HG03025 (cell line): ENCODE measurements around the gene RNF146.
"Not testable (repeated sequence)": the region's sequence is repeated elsewhere in the genome, so short reads cannot be mapped to it uniquely, and the experiment has no call there.

Experiments
- ATAC-seq: cut with Tn5 transposase; IDR thresholded peaks from one replicate; pipeline ENCODE4 v1.9.1; 2021; ENCODE audit warnings: mild to moderate bottlenecking, moderate library complexity; ENCODE audit not compliant: unreplicated experiment, low FRiP score

The RNF146 gene, protein sequence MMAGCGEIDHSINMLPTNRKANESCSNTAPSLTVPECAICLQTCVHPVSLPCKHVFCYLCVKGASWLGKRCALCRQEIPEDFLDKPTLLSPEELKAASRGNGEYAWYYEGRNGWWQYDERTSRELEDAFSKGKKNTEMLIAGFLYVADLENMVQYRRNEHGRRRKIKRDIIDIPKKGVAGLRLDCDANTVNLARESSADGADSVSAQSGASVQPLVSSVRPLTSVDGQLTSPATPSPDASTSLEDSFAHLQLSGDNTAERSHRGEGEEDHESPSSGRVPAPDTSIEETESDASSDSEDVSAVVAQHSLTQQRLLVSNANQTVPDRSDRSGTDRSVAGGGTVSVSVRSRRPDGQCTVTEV

DNA sequence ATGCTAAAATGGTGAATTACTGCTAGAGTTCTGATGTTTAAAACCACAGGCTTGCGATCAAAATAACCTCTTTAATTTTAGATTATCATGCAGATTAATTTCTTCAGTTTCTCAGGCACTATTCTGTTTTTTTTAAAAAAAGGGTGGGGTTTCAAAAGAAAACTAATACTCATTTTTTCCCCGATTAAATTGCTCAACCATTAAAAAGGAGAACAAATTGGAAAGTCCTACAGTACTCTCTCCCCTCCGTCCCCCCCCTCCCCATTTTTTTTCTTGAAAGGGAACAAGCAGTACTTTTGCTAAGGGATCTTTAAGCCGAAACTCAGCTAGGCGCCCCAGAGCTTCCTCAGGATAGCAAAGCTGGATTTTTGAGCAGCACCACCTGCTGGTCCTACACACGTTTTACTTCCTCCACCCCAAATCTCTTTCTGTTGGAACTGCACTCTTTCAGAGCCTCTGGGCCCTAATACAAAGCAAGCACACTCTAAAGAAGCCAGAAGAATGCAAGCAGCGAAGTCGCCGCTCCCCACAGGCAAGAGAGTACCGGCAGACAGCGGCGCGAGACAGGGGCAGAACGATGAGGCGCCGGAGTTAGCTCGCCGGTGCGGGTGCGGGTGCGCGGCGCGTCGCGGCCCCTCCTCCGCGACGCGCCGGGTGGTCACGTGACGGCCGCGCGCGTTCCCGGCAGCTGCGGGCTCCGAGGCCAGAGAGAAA is at the start of gene RNF146:
TSS of gene RNF146 (plus strand) at position 687 of the 714 bp plus-strand sequence. CDS start 13,475 bp downstream, outside the sequence.
- peak; percentile 81 for ATAC-seq

DNA sequence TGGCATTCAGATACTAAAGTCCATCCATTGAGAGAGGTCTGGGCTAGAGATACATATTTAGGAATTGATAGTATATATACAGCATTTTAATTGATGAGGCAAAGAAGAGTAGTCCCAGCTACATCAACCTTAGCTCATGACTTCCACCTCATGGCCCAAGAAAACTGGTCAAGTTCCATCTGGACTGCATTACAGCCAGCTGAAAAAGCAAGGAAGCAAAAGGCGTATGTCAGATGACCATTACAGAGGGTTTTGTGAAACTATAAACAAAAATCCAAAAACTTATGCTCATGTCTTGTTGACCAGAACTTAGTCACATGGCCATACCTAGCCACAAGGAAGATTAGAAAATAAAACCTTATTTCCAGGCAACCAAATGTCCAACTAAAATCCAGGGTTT is 46.8 kb upstream of the RNF146 start:
- ATAC-seq: no peak

DNA sequence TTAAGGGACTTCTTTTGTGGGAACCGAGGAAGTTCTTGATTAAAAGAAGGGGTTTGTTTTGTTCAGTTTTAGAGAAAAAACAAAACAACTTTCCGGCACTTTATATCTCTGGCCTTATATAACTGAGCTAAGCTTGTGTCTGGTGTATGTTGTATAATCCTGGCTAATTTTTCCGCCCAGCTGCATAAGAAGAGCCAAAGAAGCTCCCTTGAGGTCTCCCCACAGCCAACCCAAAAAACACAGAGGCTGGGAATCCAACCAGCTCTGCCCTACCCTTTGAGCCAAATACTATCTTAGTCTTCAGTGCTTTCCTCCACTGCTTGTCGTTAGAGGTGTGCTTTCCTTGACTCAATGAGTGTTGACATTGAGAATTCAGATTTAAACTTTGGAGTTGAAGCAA is 45.5 kb upstream of the RNF146 start:
- ATAC-seq: no peak

DNA sequence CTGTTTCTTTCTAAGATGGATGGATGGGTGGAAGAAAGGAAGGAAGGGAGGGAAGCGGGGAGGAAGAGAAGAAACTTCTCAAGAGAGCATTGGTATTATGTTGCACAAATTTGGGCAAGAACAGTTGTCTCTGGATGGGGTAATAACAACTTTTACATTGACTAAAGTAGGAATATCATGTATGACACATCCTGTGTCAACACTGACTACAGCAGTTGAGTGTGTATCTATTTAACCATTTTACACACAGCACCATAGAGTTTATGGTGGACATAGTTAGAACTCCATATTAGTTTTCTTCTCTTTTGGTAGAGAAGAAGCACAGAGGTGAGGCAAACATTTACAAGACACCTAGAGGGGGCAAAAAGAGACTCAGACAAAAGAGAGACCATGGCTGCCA is 44.2 kb upstream of the RNF146 start:
- no peak for ATAC-seq

DNA sequence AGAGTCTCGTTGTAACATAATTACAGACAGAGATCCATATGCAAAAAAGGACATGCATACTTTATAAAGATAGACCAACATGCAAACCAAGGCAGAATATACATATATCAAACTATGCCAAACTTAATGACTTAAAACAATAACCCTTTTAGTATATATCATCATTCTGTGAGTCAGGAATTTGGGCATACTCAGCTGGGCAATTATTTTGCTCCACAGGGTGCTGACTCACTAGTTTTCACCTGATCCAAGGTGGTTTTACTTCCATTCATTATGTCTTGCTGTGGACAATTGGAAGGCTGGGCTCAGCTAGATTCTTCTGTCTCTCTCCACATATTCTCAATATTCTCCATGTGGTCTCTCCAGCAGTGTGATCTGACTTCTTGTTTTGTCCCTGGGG is 41.2 kb upstream of the RNF146 start:
- no peak for ATAC-seq

DNA sequence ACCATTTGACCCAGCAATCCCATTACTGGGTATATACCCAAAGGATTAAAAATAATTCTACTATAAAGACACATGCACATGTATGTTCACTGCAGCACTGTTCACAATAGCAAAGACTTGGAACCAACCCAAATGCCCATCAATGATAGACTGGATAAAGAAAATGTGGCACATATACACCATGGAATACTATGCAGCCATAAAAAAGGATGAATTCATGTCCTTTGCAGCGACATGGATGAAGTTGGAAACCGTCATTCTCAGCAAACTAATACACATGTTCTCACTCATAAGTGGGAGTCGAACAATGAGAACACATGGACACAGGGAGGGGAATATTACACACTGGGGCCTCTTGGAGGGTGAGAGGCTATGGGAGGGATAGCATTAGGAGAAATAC is 32.8 kb upstream of the RNF146 start:
- not testable (repeated sequence) for ATAC-seq

DNA sequence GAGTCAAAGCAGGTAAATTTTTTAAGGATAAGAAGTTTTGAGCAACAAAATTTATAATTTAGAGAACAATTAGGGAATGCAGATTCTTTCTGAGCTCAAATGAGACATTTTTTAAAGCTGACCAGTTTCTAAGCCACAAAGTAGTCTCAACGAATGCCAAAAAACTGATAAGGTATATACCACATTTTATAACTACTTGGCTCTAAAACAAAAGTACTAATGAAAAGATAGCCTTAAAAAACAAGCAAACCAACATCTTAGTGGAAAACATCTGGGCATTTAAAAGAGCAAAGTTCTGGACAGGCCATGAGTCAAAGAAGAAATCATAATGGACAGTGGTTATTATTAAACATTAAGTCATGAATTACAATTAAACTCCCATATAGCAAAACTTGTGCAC is 23.2 kb upstream of the RNF146 start:
- ATAC-seq: no peak

DNA sequence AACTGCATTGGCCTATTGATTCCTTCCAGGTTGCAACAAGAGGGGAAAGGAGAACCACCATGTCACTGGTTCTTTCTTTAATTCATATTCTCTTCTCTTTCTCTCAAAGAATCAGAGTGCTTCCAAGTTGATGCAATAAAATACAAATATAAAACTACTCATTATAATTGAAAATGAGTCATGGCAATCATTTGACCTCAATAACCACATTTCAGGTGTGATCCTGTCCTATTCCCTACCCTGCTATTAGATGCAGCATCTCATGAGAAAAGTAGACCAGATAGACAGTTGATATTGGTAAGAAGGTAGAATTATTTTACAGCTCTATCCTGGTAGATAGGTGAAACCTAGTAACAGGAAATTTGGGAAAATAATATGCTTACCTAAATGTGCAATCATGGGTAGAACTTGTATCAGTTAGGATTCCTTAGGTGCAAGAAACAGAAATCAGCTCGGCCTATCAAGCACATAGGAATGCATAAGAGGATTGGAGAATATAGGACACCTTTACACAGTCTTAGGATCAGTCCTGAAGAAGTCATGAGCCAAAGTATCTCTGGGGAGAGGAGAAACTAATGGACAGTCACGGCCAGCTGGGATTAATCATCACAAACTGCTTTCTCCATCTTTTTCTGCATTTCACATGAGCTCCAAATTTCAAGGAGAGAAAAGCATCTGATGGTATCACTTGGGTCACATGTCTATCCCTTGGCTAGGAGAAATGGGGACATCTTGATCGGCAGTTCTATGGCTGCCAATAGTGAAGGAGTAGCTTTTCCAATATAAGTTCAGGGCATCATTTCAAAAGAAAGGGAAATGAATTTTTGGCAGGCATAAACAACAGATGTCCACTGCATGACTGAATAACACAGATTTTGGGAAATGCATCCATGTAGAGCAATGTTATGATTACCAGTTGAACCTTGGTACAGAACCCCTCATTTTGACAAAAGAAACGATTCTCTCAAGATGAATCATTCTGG is 19.3 kb upstream of the RNF146 start:
- no peak for ATAC-seq

DNA sequence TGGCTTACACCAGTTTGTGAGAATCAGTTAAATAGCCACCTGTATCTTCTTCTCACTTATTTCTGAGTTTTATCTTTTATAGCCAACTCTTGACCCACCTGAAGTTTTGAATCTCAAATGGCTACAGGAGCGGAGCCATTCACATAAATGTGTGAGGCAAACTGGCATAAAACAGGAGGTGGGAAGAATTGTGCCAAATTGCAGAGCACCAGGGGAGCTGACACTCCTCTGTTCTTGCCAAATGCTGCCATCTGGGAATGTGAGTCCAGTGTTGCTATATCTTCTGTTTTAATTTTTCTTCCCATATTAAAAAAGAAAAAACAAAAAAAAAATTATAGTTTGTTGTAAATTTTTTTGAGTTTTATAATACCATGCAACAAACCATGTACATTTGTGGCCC is 17.0 kb upstream of the RNF146 start:
- no peak for ATAC-seq

DNA sequence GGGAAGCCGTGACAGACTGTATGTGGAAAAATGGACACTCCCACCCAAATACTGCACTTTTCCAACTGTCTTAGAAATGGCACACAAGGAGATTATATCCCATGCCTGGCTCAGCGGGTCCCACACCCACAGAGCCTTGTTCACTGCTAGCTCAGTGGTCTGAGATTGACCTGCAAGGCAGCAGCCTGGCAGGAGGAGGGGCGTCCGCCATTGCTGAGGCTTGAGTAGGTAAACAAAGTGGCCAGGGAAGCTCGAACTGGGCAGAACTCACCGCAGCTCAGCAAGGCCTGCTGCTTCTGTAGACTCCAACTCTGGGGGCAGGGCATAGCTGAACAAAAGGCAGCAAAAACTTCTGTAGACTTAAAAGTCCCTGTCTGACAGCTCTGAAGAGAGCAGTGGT is 11.4 kb upstream of the RNF146 start:
- ATAC-seq: no peak

DNA sequence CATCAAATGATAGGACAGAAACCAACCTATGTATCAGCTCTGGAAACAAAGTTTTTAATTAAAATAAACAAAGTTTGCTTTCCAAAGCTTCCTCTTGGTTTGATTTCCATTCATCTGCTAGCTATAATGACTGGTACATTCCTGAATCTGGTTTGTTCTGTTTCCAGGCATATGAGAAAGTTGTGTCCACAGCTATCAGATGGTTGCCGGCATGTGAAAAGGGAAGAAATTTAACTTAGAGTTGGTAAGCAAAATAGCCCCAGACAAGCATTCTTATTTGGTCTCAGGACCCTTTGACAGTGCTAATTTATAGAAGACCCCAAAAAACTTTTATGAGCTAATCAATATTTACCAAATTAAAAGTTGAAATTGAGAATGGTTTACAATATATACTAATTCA is 3.8 kb upstream of the RNF146 start:
- ATAC-seq: no peak

DNA sequence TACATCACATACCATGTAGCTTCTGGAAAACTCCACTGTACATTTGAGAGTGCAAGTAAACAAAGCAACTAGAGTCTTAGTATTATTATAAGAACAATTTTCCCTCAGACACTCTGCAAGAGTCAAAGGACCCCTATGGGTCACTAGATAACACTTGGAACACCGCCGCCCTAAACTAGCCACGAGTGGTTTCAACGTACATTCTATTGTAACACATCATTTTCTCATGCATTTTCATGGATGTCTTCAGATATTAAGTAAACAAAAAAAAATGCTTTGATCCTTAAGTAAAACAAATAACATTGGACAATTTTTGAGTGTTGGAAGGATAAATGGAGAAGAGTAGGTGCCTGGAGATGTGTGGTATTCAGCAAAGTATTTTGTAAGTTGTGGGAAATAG is 3.2 kb upstream of the RNF146 start:
- no peak for ATAC-seq

DNA sequence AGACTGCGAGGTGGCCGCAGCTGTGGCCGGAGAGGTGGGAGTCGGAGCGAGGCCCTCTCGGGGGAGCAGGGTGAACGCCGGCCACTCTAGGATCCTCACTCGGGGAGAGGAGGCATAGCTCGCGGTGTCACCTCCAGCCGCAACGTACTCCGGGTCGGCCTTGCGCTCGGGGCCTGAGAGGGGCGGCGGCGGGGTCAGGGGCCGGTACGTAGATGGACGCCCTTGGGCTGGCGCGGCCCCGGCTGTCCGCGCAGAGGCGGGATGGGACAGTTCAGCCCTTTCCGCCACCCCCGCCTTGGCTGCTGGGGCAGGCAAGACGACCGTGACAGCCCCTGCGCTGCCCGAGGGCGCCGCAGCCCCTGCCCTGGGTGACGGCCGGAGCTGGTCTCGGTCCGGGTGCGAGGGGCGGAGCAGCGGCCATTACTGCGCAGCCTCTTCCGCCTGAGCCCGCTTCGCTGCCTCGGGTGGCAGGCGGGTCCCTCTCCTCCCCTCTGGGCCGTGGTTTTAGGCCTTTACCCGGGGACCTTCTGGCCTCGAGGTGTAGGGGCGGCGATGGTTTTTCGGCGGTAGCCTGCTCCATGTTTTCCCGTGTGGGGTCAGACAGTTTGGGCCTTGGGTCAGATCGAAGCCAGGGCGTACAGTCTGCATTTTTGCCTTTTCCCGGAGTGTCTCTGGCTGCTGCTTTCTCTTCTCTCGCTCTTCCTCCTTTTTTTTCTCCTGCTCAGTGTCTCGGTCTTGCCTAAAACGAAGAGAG is 405 bp downstream of the RNF146 start:
- peak; percentile 80 for ATAC-seq

DNA sequence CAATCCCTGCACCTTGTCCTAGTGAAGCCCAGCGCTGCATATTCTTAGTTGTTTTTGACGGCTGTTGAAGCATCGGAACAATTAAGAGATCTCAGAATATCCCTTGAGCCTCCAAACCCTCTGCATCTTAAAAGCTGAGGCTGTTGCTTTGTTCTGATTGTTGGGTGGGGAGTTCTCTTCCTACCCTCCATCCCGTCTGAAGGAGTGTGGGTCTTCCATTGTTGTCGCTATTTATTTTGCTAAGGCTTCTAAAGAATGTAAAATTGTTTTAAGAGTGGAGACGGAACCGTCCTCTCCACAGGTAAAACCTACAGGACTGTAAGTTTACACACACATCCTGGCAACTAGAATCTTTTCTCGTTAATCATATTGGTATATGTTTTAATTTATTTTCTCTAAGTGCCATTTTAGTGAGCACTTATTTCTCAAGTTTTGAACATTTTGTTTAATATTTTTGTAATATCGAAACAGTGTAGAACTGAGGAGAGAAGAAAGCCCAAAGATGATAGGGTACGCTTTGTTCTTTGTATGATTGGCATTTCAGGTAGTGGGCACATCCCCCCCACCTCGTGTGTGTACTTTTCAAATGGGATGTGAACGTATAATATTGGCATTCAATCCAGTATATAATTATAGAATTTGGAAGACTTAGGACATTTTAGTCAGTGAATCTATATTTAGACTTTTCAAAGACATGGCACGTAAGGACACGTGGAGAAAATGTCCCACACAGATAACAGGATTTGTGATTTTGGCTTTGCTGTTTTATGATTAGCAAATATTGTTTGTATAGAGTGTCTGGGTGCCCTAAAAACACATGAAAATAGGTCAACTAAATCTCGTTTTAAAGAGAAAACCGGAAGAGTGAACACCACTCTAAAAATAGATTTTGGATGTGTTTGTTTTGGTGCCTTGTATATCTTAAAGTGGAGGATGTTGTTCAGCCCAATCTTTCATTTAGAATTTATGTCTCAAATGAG is 1.3 kb downstream of the RNF146 start:
- peak; percentile 4 for ATAC-seq

DNA sequence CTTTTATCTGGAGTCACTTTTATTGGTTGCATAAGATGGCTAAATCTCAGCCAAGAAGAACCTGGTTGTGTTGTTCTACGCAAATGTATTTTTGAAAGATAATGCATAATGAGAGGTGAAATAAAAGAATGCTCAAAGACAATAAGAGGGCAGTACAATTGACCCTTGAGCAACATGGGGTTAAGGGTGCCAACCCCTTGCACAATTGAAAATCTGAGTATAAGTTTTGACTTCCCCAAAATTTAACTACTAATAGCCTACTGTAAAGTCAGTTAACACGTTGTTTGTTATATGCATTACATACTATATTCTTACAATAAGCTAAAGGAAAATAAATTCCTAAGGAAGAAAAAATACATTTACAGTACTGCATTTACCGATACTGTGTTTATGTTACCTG is 5.9 kb downstream of the RNF146 start:
- no peak for ATAC-seq

DNA sequence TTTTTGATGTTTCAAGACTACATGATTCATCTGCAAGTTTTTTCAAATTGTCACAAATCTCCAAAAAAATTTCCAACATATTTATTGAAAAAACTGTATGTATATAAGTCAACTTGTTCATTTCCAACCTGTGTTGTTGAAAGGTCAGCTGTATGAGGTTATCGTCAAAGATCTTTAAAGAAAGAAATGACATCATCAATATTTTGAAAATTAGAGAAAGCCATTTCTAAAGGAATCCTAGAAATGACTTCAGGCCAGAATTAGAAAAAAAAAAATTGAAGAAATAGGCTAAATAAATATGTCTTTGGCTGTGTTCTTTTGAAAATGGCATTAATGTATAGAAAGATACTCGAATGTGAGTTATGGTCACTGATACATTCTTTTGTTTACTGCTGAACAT is 6.8 kb downstream of the RNF146 start:
- ATAC-seq: no peak

DNA sequence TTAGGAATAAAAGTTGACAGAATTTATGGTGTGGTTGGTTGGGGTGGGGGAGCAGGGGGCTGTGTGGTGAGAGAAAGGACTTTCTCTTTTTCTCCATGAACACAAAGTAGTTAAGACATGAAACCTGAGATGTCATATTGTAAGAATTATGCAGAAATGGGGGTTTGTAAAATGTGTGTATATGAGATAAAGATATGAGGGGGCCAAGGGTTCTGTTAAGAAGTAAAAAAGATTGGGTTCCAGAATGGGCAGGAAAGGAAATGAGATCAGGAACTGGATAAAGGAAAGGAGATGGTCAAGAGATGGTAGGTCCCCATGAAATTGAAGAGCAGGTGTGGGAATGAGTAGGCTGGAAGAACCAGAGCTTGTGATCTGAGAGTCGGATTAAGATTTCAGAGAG is 9.7 kb downstream of the RNF146 start:
- no peak for ATAC-seq

DNA sequence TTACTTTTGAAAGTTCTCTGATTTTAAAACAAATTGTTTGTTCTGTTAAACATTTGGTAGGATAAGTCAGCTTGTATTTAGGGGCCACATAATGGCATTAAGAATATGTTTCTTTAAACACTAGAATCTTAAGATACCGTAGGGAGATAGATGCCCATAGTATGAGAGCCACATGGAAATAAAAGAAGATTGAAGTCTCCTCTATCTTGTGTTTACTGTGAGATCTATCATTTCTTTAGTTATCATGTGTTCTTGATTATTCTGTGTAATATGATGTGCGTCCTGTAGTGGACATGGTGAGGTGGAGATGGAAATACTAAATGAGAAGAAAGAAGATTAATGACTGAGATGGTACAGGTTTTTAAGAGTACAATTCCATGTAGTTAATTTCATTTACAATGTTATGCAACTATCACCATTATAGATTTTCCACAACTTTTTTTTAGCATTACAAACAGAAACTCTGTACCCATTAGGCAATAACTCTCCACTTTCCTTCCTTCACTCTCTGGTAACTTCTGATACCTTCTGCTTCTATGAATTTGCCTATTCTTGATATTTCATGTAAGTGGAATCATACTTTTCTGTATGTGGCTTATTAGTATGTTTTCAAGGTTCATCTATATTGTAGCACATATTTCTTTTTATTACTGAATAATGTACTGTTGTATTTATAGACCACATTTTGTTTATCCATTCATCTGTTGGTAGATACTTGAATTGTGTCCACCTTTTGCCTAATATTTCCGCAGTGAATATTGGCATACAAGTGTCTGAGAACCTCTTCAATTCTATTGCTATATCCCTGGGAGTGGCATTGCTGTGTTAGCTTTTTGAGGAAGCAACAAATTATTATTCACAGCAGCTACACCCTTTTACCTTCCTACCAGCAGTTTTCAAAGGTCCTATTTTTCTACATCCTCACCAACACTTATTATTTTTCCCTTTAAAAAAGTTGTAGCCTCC is 11.5 kb downstream of the RNF146 start:
- no peak for ATAC-seq
